CD4-positive, alpha-beta T cell treated with Interleukin-17A for 4 hours (primary cell): Measurements from ENCODE around the gene SMIM21.

ENCODE experiments used
- DNase-seq: peaks from one replicate; pipeline ENCODE4 v3.0.0-alpha.2; 2020; ENCODE audit warnings: mixed read lengths

SMIM21 gene

DNA sequence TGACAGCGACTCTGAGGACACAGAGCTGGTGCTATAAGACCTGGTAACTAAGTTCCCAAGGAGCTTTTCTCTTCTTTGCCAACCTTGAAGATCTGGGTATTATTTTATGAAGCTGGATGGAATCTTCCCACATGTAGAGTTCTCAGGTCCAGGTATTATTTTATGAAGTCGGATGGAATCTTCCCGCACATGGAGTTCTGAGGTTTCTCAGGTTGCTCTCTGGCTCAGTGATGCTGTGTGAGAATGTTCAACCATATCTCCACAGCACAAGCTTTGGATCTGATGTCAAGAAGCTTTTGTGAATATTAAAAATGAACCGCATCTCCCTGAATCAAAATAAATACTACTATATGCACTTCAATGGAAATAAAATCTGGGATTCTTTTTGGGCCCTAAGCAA lies at the start of gene SMIM21:
Gene SMIM21 (minus strand): TSS at position 101 of the 400 bp plus-strand sequence. CDS start 140 bp downstream, outside the sequence.
- no peak for DNase-seq

DNA sequence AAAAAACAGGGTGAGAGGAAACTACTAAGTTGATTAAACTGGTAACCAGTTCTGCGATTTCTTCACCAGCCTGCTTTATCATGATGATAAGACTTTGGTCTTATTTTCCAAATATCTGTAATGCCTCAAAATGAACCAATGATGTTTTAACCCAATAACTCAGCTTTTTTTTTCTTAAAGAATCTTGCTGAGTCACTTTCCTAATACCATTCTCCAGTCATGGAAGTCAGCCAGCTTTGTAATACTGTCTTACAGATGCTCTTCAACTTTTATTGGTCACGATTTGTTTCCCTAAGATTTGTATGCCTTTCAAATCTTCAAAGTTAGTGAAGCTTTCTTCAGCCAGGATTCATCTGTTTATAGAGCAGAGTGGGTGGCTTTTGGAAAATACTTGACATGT lies 47.7 kb upstream of the SMIM21 start:
- no peak for DNase-seq

- DNase-seq = no peak
These were observed 46.8 kb upstream of the SMIM21 start for GRCh38 chr18:75474332-75474731.

DNA sequence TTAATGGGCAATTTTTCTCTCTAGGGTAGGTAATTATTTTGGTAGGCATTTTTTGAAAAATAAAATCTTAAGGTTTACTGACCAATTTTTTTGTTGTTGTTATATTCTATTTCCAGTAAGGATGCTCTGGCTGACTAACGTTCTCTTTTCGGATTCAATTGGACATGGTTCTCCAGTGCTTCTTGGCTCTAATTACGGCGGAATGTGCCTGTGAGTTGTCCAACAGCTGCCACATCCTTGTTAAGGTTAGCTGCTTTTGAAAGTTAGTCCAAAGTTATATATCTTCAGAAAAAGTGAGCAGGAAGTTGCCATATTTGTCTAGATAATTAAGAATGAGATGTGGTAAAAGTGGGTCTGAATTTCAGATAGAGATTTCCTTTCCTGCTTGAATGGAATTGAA lies 45.8 kb upstream of the SMIM21 start:
- DNase-seq = no peak

DNA sequence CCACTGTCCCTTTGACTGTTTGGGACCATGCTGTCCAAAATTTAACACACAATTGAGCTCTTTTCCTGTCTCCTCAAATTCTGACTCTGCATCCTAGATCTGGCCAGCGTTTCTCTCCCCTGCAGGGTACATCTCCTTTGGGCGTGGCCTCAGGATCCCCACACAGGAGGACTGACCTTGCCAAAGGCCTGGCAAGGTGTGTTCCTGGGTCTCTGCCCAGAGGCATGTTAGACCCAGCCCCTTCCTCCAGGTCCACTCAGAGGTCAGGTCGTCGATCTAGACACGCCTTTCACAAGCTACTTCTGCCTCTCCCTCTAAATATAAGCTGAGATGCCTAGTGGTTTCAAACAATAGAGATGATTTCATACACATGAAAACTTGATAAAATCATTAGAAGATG lies 45.4 kb upstream of the SMIM21 start:
- DNase-seq = no peak

- no peak for DNase-seq
These were observed 44.9 kb upstream of the SMIM21 start for GRCh38 chr18:75472396-75472795.

GRCh38 chr18:75471850-75472249 lies 44.3 kb upstream of the SMIM21 start:
- no peak for DNase-seq

- no peak for DNase-seq
These were observed 40.3 kb upstream of the SMIM21 start for GRCh38 chr18:75467851-75468250.

DNA sequence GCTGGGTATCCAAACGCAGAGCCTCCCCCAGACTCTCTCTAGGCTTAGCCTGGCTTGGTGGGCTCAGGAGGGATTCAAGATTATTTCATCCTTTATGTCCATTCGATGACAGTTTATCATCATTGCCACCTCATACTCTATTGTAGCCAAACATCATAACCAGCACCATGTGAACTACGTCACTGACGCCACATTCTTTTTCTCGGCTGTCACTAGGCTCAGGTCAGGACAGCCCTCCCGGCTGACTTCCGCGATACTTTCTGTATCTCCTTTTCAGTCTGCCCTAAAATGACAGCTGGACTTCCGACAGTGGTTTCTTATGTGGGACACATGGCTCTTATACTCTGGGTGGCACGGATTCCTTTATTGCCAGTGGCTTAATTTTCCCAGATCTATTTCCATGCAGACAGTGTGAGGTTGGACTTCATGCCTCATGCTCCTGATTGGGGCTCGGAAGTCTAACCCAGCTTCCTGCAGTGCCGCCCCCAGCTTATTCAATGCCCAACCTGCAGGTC lies 39.8 kb upstream of the SMIM21 start:
- DNase-seq = no peak

- no peak for DNase-seq
These were observed 36.9 kb upstream of the SMIM21 start for GRCh38 chr18:75464356-75464755.

GRCh38 chr18:75462178-75462832 lies 34.8 kb upstream of the SMIM21 start:
- DNase-seq = no peak

GRCh38 chr18:75456199-75456631 lies 28.7 kb upstream of the SMIM21 start:
- no peak for DNase-seq

DNA sequence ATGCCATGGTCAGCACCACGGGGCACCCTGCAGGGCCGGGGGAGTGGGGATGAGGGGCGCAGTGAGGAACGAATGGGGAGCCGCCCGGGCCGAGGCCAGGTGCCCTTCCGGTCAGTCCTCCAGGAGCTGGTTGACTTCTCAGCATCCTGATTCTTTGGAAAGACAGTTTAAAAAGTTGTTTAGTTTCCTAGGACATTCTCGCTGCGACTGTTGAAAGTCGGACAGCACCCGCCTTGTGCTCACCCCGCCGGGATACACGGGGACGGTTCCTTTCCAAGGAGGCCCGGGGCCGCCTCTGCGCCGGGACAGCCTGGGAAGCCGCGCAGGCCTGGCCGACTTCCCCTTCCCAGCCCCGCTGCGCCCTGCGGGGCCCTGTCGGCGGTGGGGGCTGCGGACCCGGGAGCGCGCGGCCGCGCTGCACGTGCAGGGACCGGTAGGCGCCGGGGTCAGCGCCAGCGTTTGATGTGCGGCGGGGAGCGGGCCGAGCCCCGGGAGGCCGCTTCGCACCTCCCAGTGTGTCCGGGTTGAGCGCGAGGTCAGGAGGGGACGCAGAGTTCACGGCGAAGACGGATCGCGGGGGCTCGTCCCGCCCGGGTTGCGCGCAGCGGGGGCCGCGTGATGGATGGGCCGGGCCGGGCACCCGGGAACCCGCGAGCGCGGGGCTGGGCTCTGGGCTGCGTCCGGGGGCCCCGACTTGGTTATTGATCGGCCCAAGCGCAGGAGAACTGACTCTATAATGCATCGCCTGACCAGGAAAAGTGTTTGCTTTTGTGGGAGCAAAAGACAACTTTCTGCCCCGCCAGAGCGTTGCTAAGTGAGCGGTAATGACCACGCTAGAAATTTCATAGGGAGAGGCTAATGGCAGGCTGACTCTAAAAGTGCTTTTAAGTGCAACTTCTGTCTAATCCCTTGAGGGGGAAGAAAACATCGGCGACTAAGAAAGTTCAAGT lies 28.0 kb upstream of the SMIM21 start:
- DNase-seq = no peak

DNA sequence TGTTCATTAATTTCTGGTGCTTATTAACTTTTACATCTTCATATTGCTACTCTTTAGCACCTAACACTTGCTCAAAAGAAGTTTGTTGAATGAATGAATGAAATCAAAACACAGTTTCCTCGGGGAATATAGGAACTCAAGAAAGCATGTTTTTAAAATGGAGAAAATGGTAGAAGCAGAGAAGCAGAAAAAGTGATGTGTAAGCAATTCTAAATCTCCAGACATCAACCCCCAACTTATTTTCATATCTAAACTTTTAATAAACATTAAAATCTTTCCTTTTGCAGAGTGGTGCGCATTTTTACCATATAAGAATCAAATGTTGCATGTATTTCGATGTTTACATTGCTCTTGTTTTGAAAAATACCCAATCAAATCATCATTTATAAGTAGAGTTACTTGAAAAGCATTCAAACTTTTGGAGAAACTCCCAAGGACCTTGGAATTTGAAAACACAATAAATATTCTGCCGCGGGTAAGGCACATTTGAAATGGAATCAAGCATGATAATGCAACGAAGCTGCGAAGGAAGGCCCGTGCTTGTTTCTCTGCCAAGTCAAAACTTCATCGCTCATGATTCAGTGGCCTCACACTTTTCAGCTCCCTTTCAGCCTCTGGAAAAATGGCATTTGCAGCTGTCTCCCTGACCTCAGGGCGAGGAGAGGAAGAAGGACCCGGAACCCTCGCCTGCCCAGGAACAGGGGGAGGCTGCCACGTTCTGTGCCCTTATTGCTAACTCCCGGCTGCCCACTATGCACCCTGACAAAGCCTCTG lies 26.7 kb upstream of the SMIM21 start:
- no peak for DNase-seq

GRCh38 chr18:75450906-75451305 lies 23.4 kb upstream of the SMIM21 start:
- DNase-seq = no peak

GRCh38 chr18:75441896-75442295 lies 14.4 kb upstream of the SMIM21 start:
- no peak for DNase-seq

DNA sequence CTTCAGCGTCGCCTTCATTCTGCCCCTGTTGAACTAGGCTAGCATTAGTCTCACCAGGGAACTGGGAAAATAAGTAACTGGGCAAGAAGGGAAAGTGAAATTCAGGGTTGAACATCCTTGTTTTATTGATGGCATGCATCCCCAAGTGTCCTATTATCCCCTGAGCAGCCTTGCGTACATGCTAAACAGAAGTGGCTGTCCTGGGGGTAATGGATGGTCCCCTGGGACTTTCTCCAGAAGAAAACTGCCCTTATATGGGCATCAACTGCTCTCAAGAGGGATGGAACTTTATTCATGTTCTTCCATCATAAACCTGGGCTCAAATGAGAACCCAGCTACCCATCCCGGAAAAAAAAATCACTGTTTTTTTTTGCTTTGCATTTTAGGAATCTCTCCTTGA lies 11.8 kb upstream of the SMIM21 start:
- no peak for DNase-seq

DNA sequence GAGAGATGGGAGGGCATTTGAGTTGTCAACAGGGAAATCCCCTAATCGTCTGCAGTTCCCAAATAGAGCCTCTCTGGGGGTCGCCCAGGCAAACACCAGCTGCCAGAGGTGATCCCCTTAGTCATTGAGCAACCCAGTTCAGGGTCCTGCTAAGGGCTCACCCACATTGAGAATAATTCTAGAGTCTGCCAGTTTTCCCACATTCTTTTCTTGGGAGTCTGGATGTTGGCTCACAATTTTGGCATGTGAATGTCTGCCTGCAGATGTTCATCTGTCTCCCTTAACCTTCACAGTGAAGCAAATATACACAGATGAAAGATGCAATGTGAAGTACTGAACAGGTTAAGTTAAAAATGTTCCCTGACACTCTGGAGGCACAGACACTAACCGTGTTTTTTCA lies 11.4 kb upstream of the SMIM21 start:
- no peak for DNase-seq

DNA sequence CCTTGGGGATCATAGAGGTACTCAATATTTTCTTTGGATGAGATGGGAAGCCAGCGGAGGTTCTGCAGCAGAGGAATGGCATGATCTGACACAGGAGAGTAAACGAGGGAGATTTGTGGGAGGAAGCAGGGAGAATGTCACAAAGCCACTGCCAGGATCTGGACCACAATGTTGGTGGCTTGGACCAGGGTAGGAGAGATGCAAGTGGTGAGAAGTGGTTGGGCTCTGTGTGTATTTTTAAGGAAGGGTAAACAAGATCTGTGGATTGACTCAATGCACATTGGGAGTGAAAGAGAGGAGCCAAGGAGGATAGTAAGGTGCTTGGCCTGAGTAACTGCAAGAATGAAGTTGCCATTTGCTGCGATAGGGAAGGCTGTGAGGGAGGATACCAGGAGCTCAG lies 10.5 kb upstream of the SMIM21 start:
- no peak for DNase-seq

DNA sequence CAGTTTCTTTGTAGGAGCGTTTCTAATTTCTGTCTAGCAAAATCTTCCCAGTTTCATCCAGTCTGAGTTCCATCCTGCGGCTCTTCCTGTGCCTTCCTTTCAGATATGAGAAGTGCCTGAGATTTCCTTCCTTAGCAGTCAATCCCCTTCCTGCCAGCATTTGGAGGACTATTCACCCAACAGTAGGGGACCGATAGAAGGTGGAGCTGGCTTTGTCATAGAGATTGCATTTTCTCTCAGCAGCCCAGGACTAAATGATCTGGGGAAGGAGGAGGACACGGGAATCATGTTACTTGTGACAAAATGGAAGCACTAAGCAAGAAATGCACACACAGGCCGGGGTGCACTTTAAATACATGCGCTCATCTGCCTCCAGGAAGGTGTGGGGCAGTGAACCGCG lies 5.6 kb upstream of the SMIM21 start:
- no peak for DNase-seq

GRCh38 chr18:75429975-75430374 lies 2.5 kb upstream of the SMIM21 start:
- no peak for DNase-seq

DNA sequence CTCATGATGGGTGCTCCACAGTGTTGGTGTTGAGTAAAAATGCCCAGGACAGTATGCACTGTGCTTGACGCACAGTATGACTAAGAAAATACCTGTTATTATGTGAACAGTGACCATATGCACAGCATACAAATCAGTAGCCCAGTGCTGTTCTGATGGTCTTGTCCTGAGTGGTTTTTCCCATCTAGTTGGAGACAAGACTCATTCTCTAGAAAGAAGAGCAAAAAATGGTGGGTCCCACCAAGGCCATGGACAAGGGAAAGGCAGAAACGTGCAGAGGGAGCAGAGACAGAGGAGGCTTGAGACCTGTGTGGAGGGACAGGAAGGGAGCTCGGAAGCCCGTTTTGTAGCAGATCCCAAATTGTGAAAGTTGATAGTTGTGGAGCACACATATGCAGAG lies 987 bp upstream of the SMIM21 start:
- DNase-seq = no peak

DNA sequence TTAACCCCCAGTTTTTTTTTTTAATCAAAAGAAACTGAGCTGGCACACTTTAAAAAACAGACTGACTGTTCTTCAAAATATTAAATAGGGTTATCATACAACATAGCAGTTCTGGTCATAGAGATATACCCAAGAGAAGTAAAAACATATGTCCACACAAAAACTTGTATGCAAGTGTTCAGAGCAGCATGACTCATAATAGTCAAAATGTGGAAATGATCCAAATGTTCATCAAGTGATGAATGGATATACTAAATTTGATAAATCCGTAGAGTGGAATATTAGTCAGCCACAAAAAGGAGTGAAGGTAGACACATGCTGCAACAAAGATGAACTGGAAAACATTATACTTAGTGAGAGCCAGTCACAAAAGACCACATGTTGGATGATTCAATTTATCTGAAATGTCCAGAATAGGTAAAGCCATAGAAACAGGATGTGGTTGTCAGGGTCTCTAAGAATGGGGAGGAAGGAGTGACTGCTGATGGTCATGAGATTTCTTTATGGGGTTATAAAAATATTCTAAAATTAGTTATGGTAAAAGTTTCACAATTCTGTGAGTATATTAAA lies 5.1 kb downstream of the SMIM21 start:
- DNase-seq = no peak
